Gastroesophageal sphincter (tissue), 3 donors: ENCODE data around the gene TRRAP.

Source experiments
- CTCF ChIP-seq, 4 experiments: fragments of 200-600 bp in 2 of 4; fragments of 450-650 bp in 2 of 4; sonication (generic) in 1 of 4; IDR thresholded peaks; one replicate each; pipeline ENCODE4 v1.5.1; 2017 to 2019; ENCODE audit warnings: antibody characterized with exemption in 4 of 4, mild to moderate bottlenecking in 2 of 4, moderate library complexity in 2 of 4
- EP300 ChIP-seq: sonication (generic); formaldehyde crosslinking; IDR thresholded peaks from one replicate; pipeline ENCODE4 v1.6.1; 2017; ENCODE audit warnings: antibody characterized with exemption, mild to moderate bottlenecking
- POLR2A ChIP-seq, 2 donors: fragments of 450-650 bp; IDR thresholded peaks; one replicate each; pipeline ENCODE4 v1.6.1; 2017; ENCODE audit warnings: antibody characterized with exemption in 2 of 2, mild to moderate bottlenecking in 2 of 2, moderate library complexity in 1 of 2
- POLR2AphosphoS5 ChIP-seq: sonication (generic); formaldehyde crosslinking; IDR thresholded peaks from one replicate; pipeline ENCODE4 v1.6.1; 2017; ENCODE audit warnings: antibody characterized with exemption

- TF ChIP-seq CTCF (IDR thresholded peaks at IDR 0.05) (no peak), EP300 (no peak), POLR2A (IDR thresholded peaks at IDR 0.05) (no peak), POLR2AphosphoS5 (no peak)
Observed at GRCh38 chr7:98956469-98956868, 78.1 kb downstream of the TRRAP start.
